A549 (cell line): ENCODE measurements around the gene FXYD2. TPM values are rescaled to one million over a fixed set of nuclear protein-coding genes. Genes with fewer than 3 reads are reported as not detected.

Experiments
- ATAC-seq, 2 experiments: fragments of 200-7000 bp in 1 of 2; fragments of >200 bp in 1 of 2; cut with Nextera tagmentation in 1 of 2; cut with Tn5 transposase in 1 of 2; 3 replicates each; pipeline versions ENCODE4 v1.8.0 to v1.9.1; 2018 to 2020; ENCODE audit warnings: mild to moderate bottlenecking in 1 of 2, moderate library complexity in 1 of 2
- CTCF ChIA-PET: fragments of 300-600 bp; sonication (Branson Sonifier 250); formaldehyde crosslinking; extraction: SDS; loops from one replicate; lab custom pipeline; 2021; ENCODE audit warnings: antibody characterized with exemption, inconsistent platforms; lab: Yijun Ruan, JAX
- POLR2A ChIA-PET: fragments of 350-600 bp; formaldehyde crosslinking; extraction: SDS; loops from one replicate; lab custom pipeline; 2021; ENCODE audit warnings: antibody characterized with exemption, inconsistent platforms; lab: Yijun Ruan, JAX
- DNase-seq, 2 experiments: peaks; one replicate each; pipeline versions ENCODE4 v3.0.0 to v3.0.0-alpha.2; 2011 to 2016; ENCODE audit warnings: low read depth in 1 of 2, low spot score in 1 of 2
- FAIRE-seq: peaks from 2 replicates; lab custom pipeline; 2011; peaks lifted over from hg19 to GRCh38; lab: Jason Lieb, UNC
- H3K27ac ChIP-seq, 2 experiments: fragments of >200 bp; sonication (Bioruptor Twin); formaldehyde crosslinking; 3 replicates each; pipeline ENCODE4 v1.5.1; 2016 to 2017
- H3K4me1 ChIP-seq: fragments of >200 bp; sonication (Bioruptor Twin); formaldehyde crosslinking; 3 replicates; pipeline ENCODE4 v1.6.1; 2016
- H3K4me2 ChIP-seq: fragments of >200 bp; sonication (Bioruptor Twin); formaldehyde crosslinking; 3 replicates; pipeline ENCODE4 v1.6.1; 2016
- H3K4me3 ChIP-seq: fragments of >200 bp; sonication (Bioruptor Twin); formaldehyde crosslinking; 3 replicates; pipeline ENCODE4 v1.5.1; 2016
- H3K9me3 ChIP-seq: fragments of >200 bp; sonication (Bioruptor Twin); formaldehyde crosslinking; 3 replicates; pipeline ENCODE4 v1.6.1; 2016
- ATOH8 ChIP-seq: fragments of 250-450 bp; sonication (Bioruptor Pico); IDR thresholded peaks from 2 replicates; pipeline ENCODE4 v1.5.0; 2020; ENCODE audit warnings: low read depth, mild to moderate bottlenecking, moderate library complexity
- BHLHE40 ChIP-seq: IDR thresholded peaks from 2 replicates; pipeline ENCODE4 v1.6.1; 2012; ENCODE audit warnings: low read depth, low read length, inconsistent platforms
- CBX8 ChIP-seq: fragments of 200-600 bp; sonication (generic); IDR thresholded peaks from 2 replicates; pipeline ENCODE4 v1.6.1; 2016
- CEBPB ChIP-seq, 2 experiments: fragments of >200 bp in 1 of 2; sonication (Bioruptor Twin) in 1 of 2; formaldehyde crosslinking in 1 of 2; IDR thresholded peaks; 2 replicates each; pipeline ENCODE4 v1.6.1; 2012 to 2016
- CHD4 ChIP-seq: fragments of 200-600 bp; sonication (generic); IDR thresholded peaks from 2 replicates; pipeline ENCODE4 v1.6.1; 2016; ENCODE audit warnings: antibody characterized with exemption, mild to moderate bottlenecking, borderline replicate concordance
- E2F6 ChIP-seq: IDR thresholded peaks from 2 replicates; pipeline ENCODE4 v1.6.1; 2012; ENCODE audit warnings: low read depth, borderline replicate concordance
- EP300 ChIP-seq, 2 experiments: fragments of >200 bp; sonication (Bioruptor Twin); formaldehyde crosslinking; IDR thresholded peaks; 2 replicates in 1 of 2; 3 replicates in 1 of 2; pipeline ENCODE4 v1.6.1; 2016 to 2017
- FOSB ChIP-seq: fragments of 250-450 bp; sonication (Bioruptor Pico); IDR thresholded peaks from 2 replicates; pipeline ENCODE4 v1.5.0; 2020; ENCODE audit warnings: mild to moderate bottlenecking, moderate library complexity
- HDAC2 ChIP-seq: fragments of 200-600 bp; sonication (generic); IDR thresholded peaks from 2 replicates; pipeline ENCODE4 v1.6.1; 2016
- HMGXB4 ChIP-seq: fragments of 250-450 bp; sonication (Bioruptor Pico); IDR thresholded peaks from 2 replicates; pipeline ENCODE4 v1.5.0; 2021; ENCODE audit warnings: mild to moderate bottlenecking, moderate library complexity, borderline replicate concordance
- HOXB13 ChIP-seq: fragments of 250-450 bp; sonication (Bioruptor Pico); IDR thresholded peaks from 2 replicates; pipeline ENCODE4 v1.5.0; 2020; ENCODE audit warnings: low read depth, mild to moderate bottlenecking, moderate library complexity
- HOXB5 ChIP-seq: fragments of 250-450 bp; sonication (Bioruptor Pico); IDR thresholded peaks from 2 replicates; pipeline ENCODE4 v1.5.0; 2020; ENCODE audit warnings: mild to moderate bottlenecking, moderate library complexity
- JUN ChIP-seq, 2 experiments: fragments of >200 bp; sonication (Bioruptor Twin); formaldehyde crosslinking; IDR thresholded peaks; 2 replicates in 1 of 2; 3 replicates in 1 of 2; pipeline ENCODE4 v1.6.1; 2016 to 2017
- KDM5A ChIP-seq: fragments of 200-600 bp; sonication (generic); IDR thresholded peaks from 2 replicates; pipeline ENCODE4 v1.6.1; 2016; ENCODE audit warnings: antibody characterized with exemption, mild to moderate bottlenecking
- MAFK ChIP-seq: fragments of 450-650 bp; IDR thresholded peaks from 2 replicates; pipeline ENCODE4 v1.6.1; 2014; ENCODE audit not compliant: partially characterized antibody
- MAZ ChIP-seq: fragments of 150-350 bp; IDR thresholded peaks from 2 replicates; pipeline ENCODE4 v1.6.1; 2014; ENCODE audit warnings: antibody characterized with exemption, low read depth, low read length, borderline replicate concordance
- MYC ChIP-seq: IDR thresholded peaks from 2 replicates; pipeline ENCODE4 v1.6.1; 2012; ENCODE audit warnings: mild to moderate bottlenecking, inconsistent platforms, low read length, improper control_type of control experiment, borderline replicate concordance
- NFE2L2 ChIP-seq: fragments of 150-350 bp; conservative IDR thresholded peaks from 2 replicates; pipeline ENCODE4 v1.6.1; 2014; ENCODE audit warnings: low read length
- NPAS2 ChIP-seq: fragments of 250-450 bp; sonication (Bioruptor Pico); IDR thresholded peaks from 2 replicates; pipeline ENCODE4 v1.8.0; 2022; ENCODE audit warnings: mild to moderate bottlenecking, moderate library complexity, borderline replicate concordance
- RCOR1 ChIP-seq: fragments of 150-350 bp; IDR thresholded peaks from 2 replicates; pipeline ENCODE4 v1.6.1; 2014; ENCODE audit warnings: antibody characterized with exemption, low read length, low read depth
- REST ChIP-seq: fragments of 200-600 bp; sonication (generic); IDR thresholded peaks from 2 replicates; pipeline ENCODE4 v1.6.1; 2016; ENCODE audit warnings: antibody characterized with exemption, mild to moderate bottlenecking, moderate library complexity
- RFX5 ChIP-seq: fragments of 450-650 bp; IDR thresholded peaks from 2 replicates; pipeline ENCODE4 v1.7.1; 2014; ENCODE audit warnings: antibody characterized with exemption, mild to moderate bottlenecking, moderate library complexity
- TFCP2L1 ChIP-seq: fragments of 250-450 bp; sonication (Bioruptor Pico); IDR thresholded peaks from 2 replicates; pipeline ENCODE4 v1.5.0; 2021; ENCODE audit warnings: mild to moderate bottlenecking
- TP53 ChIP-seq: fragments of 250-450 bp; sonication (Bioruptor Pico); IDR thresholded peaks from 2 replicates; pipeline ENCODE4 v1.5.0; 2021; ENCODE audit warnings: mild to moderate bottlenecking, moderate library complexity
- ZC3H11A ChIP-seq: fragments of 450-650 bp; IDR thresholded peaks from 2 replicates; pipeline ENCODE4 v1.6.1; 2014; ENCODE audit warnings: antibody characterized with exemption, mild to moderate bottlenecking
- ZFP36 ChIP-seq: fragments of 450-650 bp; IDR thresholded peaks from 2 replicates; pipeline ENCODE4 v1.6.1; 2014; ENCODE audit warnings: borderline replicate concordance; ENCODE audit not compliant: partially characterized antibody
- WGBS: methylation state at CpG from one replicate; pipeline ENCODE4 v1.1.6; 2017; ENCODE audit errors: missing lambda C conversion rate; 5-methylcytosine and 5-hydroxymethylcytosine counted together
- polyA plus RNA-seq, 4 experiments: library from polyadenylated mRNA; depleted of rRNA in 3 of 4; stranded (reverse); fragments of >200 nt; fragmentation: RNase III in 1 of 4; extraction: RNeasy Plus Mini Kit Qiagen cat#74134 plus additional on column Dnase treatment in 1 of 4; gene quantifications; 2 replicates in 3 of 4; 3 replicates in 1 of 4; pipeline ENCODE4 v1.2.3, GENCODE V29; 2011 to 2017

The FXYD2 gene
- polyA plus RNA-seq, 2 of the 4 experiments (the other 2 are of a cell fraction) = 25.9 to 55.6 TPM

GRCh38 chr11:117861151-117862018 is 36.8 kb upstream of the FXYD2 start:
- Histone ChIP-seq H3K4me2 (no peak overlapping the region), H3K9me3 (no peaks in the 10 kb centered on the region), H3K27ac (no peak overlapping the region), H3K4me3 (no peak overlapping the region), H3K4me1 (no peaks in the 10 kb centered on the region)
- FAIRE-seq (no peak), DNase-seq (no peak), ATAC-seq (no peak)
- no peak for TF ChIP-seq TFCP2L1 (CRISPR knock-in tag)
- TF ChIP-seq HOXB5 (CRISPR knock-in tag) = no peak
- no peak for TF ChIP-seq ZC3H11A
- TF ChIP-seq JUN (IDR thresholded peaks at IDR 0.05) = no peak
- TF ChIP-seq HOXB13 = no peak
- TF ChIP-seq CEBPB (IDR thresholded peaks at IDR 0.05) = no peak
- no peak for TF ChIP-seq ZFP36
- TF ChIP-seq TP53 (CRISPR knock-in tag) = no peak
- TF ChIP-seq REST = no peak
- TF ChIP-seq MYC = no peak
- TF ChIP-seq ATOH8 = no peak
- TF ChIP-seq EP300 (IDR thresholded peaks at IDR 0.05) = no peak
- TF ChIP-seq RCOR1 = no peak
- no peak for TF ChIP-seq FOSB (CRISPR knock-in tag)
- no peak for TF ChIP-seq HMGXB4 (CRISPR knock-in tag)
- POLR2A ChIA-PET = no interaction called here
- CTCF ChIA-PET = interaction anchor here (1.4 to 3.2 kb wide), 3 partner anchors 16 to 86 kb away, joined by 4 to 14 read pairs (median 6); no protein-coding TSS in a partner anchor
- 46% methylated on average over 13 of the region's 13 CpGs for WGBS

GRCh38 chr11:117860139-117860538 is 35.6 kb upstream of the FXYD2 start:
- no peak overlapping the region for H3K4me3 ChIP-seq
- TF ChIP-seq KDM5A (no peak), RFX5 (no peak), MAFK (no peak), RCOR1 (no peak), CBX8 (no peak), NFE2L2 (no peak), HMGXB4 (CRISPR knock-in tag) (no peak), E2F6 (no peak), NPAS2 (CRISPR knock-in tag) (no peak), EP300 (IDR thresholded peaks at IDR 0.05) (no peak), MYC (no peak), BHLHE40 (no peak), CHD4 (no peak), JUN (IDR thresholded peaks at IDR 0.05) (no peak), MAZ (no peak), HDAC2 (no peak)
- ChIA-PET POLR2A (no interaction called here), CTCF (interaction anchor here (1.7 to 3.2 kb wide), 3 partner anchors 16 to 87 kb away, joined by 3 to 14 read pairs (median 4); no protein-coding TSS in a partner anchor)
- FAIRE-seq (no peak), DNase-seq (no peak), ATAC-seq (no peak)
- no peaks in the 10 kb centered on the region for H3K4me1 ChIP-seq
- 29% methylated on average over 1 of the region's 6 CpGs for whole genome bisulfite sequencing
- no peak overlapping the region for H3K27ac ChIP-seq
- H3K9me3 ChIP-seq = no peaks in the 10 kb centered on the region
- no peak overlapping the region for H3K4me2 ChIP-seq
